Measurements from ENCODE around the gene FRS2.

- TF ChIP-seq TAF1 (IDR thresholded peaks at IDR 0.05; ENCODE audit: borderline replicate concordance, insufficient read depth, low read length) (no peak), REST (IDR thresholded peaks at IDR 0.05; ENCODE audit: insufficient read depth in 1 of 2, low read depth in 2 of 2, low read length in 2 of 2) (no peak)
These were observed 41.7 kb upstream of the FRS2 start for GRCh38 chr12:69428351-69429073.

All from PFSK-1 (cell line).